Retinal pigment epithelial cell (primary cell): ENCODE results near the gene SND1.

Experiments
- DNase-seq: peaks from one replicate; pipeline ENCODE4 v3.0.0-alpha.2; 2010; ENCODE audit warnings: low read depth
- H3K4me3 ChIP-seq: 2 replicates; pipeline ENCODE4 v1.5.1; 2011; ENCODE audit warnings: mild to moderate bottlenecking, low read length, control low read depth, moderate library complexity
- CTCF ChIP-seq: conservative IDR thresholded peaks from 2 replicates; pipeline ENCODE4 v1.5.1; 2011; ENCODE audit warnings: low read depth, low read length, control low read depth, inconsistent platforms

SND1 gene

GRCh38 chr7:127764681-127765080, 112.7 kb downstream of the SND1 start:
- H3K4me3 ChIP-seq = no peak overlapping the region
- DNase-seq = no peak
- no peak for TF ChIP-seq CTCF

GRCh38 chr7:127765150-127765549, 113.2 kb downstream of the SND1 start:
- H3K4me3 ChIP-seq = no peak overlapping the region
- DNase-seq = no peak
- no peak for TF ChIP-seq CTCF

GRCh38 chr7:127766831-127767459, 115.0 kb downstream of the SND1 start:
- DNase-seq = no peak
- TF ChIP-seq CTCF = no peak
- H3K4me3 ChIP-seq = no peak overlapping the region

GRCh38 chr7:127768241-127768640, 116.2 kb downstream of the SND1 start:
- TF ChIP-seq CTCF = no peak
- H3K4me3 ChIP-seq = no peak overlapping the region
- no peak for DNase-seq

GRCh38 chr7:127769137-127769536, 117.1 kb downstream of the SND1 start:
- H3K4me3 ChIP-seq = no peak overlapping the region
- no peak for DNase-seq
- no peak for TF ChIP-seq CTCF

- no peak for DNase-seq
- TF ChIP-seq CTCF = no peak
- H3K4me3 ChIP-seq = no peak overlapping the region
Measured at GRCh38 chr7:127769696-127770400, 117.9 kb downstream of the SND1 start.

GRCh38 chr7:127770885-127771284, 118.9 kb downstream of the SND1 start:
- DNase-seq = no peak
- no peak for TF ChIP-seq CTCF
- no peak overlapping the region for H3K4me3 ChIP-seq
